ENCODE data around the gene NUP93.

GRCh38 chr16:56886296-56886695 is 156.4 kb downstream of the NUP93 start:
- no peak for TF ChIP-seq CTCF (IDR thresholded peaks at IDR 0.05)
- TF ChIP-seq POLR2A (IDR thresholded peaks at IDR 0.05), result no peak
